ENCODE results near the gene EGFLAM. TPM values are rescaled to one million over a fixed set of nuclear protein-coding genes. Genes with fewer than 3 reads are reported as not detected.

The EGFLAM gene
- total and polyA plus RNA-seq, 2 of the 4 experiments (the other 2 are of a cell fraction): 0.77 to 1.1 TPM

- Histone ChIP-seq H3K27me3 (ENCODE audit: control insufficient read depth, insufficient read depth, low read length) (peaks cover 39% of the 10 kb centered on the region), H3K27ac (ENCODE audit: insufficient read depth, low read length) (no peak overlapping the region), H3K23ac (ENCODE audit: low read depth, low read length) (no peak overlapping the region), H3K14ac (replicated peaks; ENCODE audit: low read depth, low read length) (no peak overlapping the region), H3K36me3 (ENCODE audit: control insufficient read depth, insufficient read depth, low read length) (no peaks in the 10 kb centered on the region), H2BK5ac (ENCODE audit: low read depth, low read length, poor library complexity, severe bottlenecking) (no peak overlapping the region), H2BK120ac (ENCODE audit: low read depth, low read length) (no peak overlapping the region), H3K56ac (ENCODE audit: extremely low read depth, insufficient read depth, low read length) (no peak overlapping the region), H4K8ac (ENCODE audit: low read depth in 2 of 2, low read length in 2 of 2) (no peak overlapping the region), H4K20me1 (ENCODE audit: insufficient read depth, low read length) (no peaks in the 10 kb centered on the region), H3K4me1 (ENCODE audit: control insufficient read depth, insufficient read depth, low read length) (no peaks in the 10 kb centered on the region), H2AFZ (replicated peaks; ENCODE audit: low read length, poor library complexity) (no peak overlapping the region), H4K5ac (ENCODE audit: low read depth, low read length) (no peak overlapping the region), H2AK9ac (replicated peaks; ENCODE audit: low read depth, low read length, poor library complexity) (no peak overlapping the region), H2BK20ac (ENCODE audit: low read depth, low read length) (no peak overlapping the region), H4K91ac (ENCODE audit: insufficient read depth, low read depth, low read length) (no peak overlapping the region), H3K9ac (ENCODE audit: low read depth, low read length) (no peak overlapping the region), H3K9me3 (ENCODE audit: control insufficient read depth, insufficient read depth, low read length) (no peaks in the 10 kb centered on the region), H3K9me1 (ENCODE audit: insufficient read depth, low read length) (no peaks in the 10 kb centered on the region; the same call in 1 of the 2 replicates), H3K79me1 (ENCODE audit: low read depth in 1 of 2, low read length in 2 of 2) (no peaks in the 10 kb centered on the region), H3K4ac (ENCODE audit: low read depth, low read length) (no peak overlapping the region), H2BK15ac (ENCODE audit: low read depth, low read length) (no peak overlapping the region), H2AK5ac (ENCODE audit: low read depth, low read length) (no peak overlapping the region), H3K18ac (ENCODE audit: low read depth, low read length) (no peak overlapping the region), H3K4me3 (ENCODE audit: insufficient read depth, low read depth, low read length) (no peak overlapping the region), H3K4me2 (ENCODE audit: low read depth, low read length) (no peak overlapping the region)
- TF ChIP-seq POLR2A (IDR thresholded peaks at IDR 0.05; ENCODE audit: low read depth, low read length) (no peak), SMC3 (IDR thresholded peaks at IDR 0.05; ENCODE audit: low read depth, low read length) (no peak), CTCF (conservative IDR thresholded peaks at IDR 0.05; ENCODE audit: low read depth, low read length) (no peak), MAFK (IDR thresholded peaks at IDR 0.05; ENCODE audit: low read depth, low read length) (no peak), ELK1 (IDR thresholded peaks at IDR 0.05; ENCODE audit: borderline replicate concordance, low read depth, low read length) (no peak), FOS (IDR thresholded peaks at IDR 0.05; ENCODE audit: low read depth, low read length) (no peak), USF2 (IDR thresholded peaks at IDR 0.05; ENCODE audit: low read depth, low read length) (no peak), RAD21 (IDR thresholded peaks at IDR 0.05; ENCODE audit: low read length) (no peak), NFE2L2 (IDR thresholded peaks at IDR 0.05; ENCODE audit: low read depth, low read length) (no peak), CEBPB (IDR thresholded peaks at IDR 0.05; ENCODE audit: low read depth, low read length) (no peak), BHLHE40 (IDR thresholded peaks at IDR 0.05; ENCODE audit: low read depth, low read length) (no peak), MAZ (IDR thresholded peaks at IDR 0.05; ENCODE audit: borderline replicate concordance, low read depth, low read length) (no peak), MXI1 (IDR thresholded peaks at IDR 0.05; ENCODE audit: borderline replicate concordance, low read depth, low read length) (no peak), CHD1 (IDR thresholded peaks at IDR 0.05; ENCODE audit: low read depth, low read length) (no peak), RCOR1 (IDR thresholded peaks at IDR 0.05; ENCODE audit: insufficient replicate concordance, low read length) (no peak), RFX5 (IDR thresholded peaks at IDR 0.05; ENCODE audit: low read depth, low read length) (no peak)
- in situ Hi-C loops (cut with MboI; ENCODE audit: low sequenced_read_pairs) (loop anchor here (25.0 kb wide), 1 partner anchor 916 kb away; no protein-coding TSS in a partner anchor), dilution Hi-C loops (cut with HindIII; ENCODE audit: low sequenced_read_pairs, unreplicated experiment) (no loop called here), intact Hi-C loops (cut with micrococcal nuclease) (no loop called here)
- no TSS peak for BruUV-seq (replicated peaks)
- DNase-seq (no peak), ATAC-seq (ENCODE audit: low read depth) (no peak)
- ChIA-PET POLR2A (ENCODE audit: unreplicated experiment) (no interaction called here), CTCF (interaction anchor here (1.0 kb wide), 1 partner anchor 14 kb away, joined by 4 read pairs; no protein-coding TSS in a partner anchor)
- no CpG with 5 or more reads among the region's 6 CpGs for WGBS, 2 experiments (ENCODE audit: extremely low coverage in 2 of 2, insufficient read length in 1 of 2)
Measured at GRCh38 chr5:38396766-38397165, 138.4 kb downstream of the EGFLAM start.

All from IMR-90 (cell line).